Mononuclear cell (primary cell): ENCODE results near the gene FOXL2. TPM values are rescaled to one million over a fixed set of nuclear protein-coding genes. Genes with fewer than 3 reads are reported as not detected.

ENCODE experiments used
- H3K27me3 ChIP-seq: 2 replicates; pipeline ENCODE4 v1.6.0; 2011; ENCODE audit warnings: low read length, control low read depth; ENCODE audit not compliant: insufficient read depth
- H3K4me1 ChIP-seq: 2 replicates; pipeline ENCODE4 v1.5.1; 2011; ENCODE audit warnings: mild to moderate bottlenecking, low read length, control low read depth; ENCODE audit not compliant: insufficient read depth
- H3K4me3 ChIP-seq: 2 replicates; pipeline ENCODE4 v1.5.1; 2011; ENCODE audit warnings: mild to moderate bottlenecking, low read length, moderate library complexity
- H3K9me3 ChIP-seq: 2 replicates; pipeline ENCODE4 v1.5.1; 2011; ENCODE audit warnings: low read depth, mild to moderate bottlenecking, control low read depth, low read length
- total RNA-seq: library from RNA; depleted of rRNA; stranded (reverse); fragments of >200 nt; gene quantifications from one replicate; pipeline ENCODE4 v1.2.3, GENCODE V29; 2012

FOXL2 gene
- total RNA-seq, 1 donor, result not detected

- peaks cover 19% of the 10 kb centered on the region for H3K4me1 ChIP-seq
- H3K27me3 ChIP-seq, result no peaks in the 10 kb centered on the region
- no peaks in the 10 kb centered on the region for H3K9me3 ChIP-seq
- H3K4me3 ChIP-seq, result no peak overlapping the region
These were observed 48.2 kb downstream of the FOXL2 start for GRCh38 chr3:138898708-138899107.

- Histone ChIP-seq H3K9me3 (no peaks in the 10 kb centered on the region), H3K4me3 (no peak overlapping the region), H3K27me3 (no peaks in the 10 kb centered on the region), H3K4me1 (peaks cover 19% of the 10 kb centered on the region)
These were observed 48.6 kb downstream of the FOXL2 start for GRCh38 chr3:138898301-138898700.

Other genes with a start within 250 kb of the FOXL2 start
- gene PIK3CB, start 112.2 kb downstream of the FOXL2 start, total RNA-seq, result 21.2 TPM
- under 0.01 TPM for gene FOXL2NB, start 80 bp upstream of the FOXL2 start, total RNA-seq
- not detected for gene PRR23A, start 59.1 kb upstream of the FOXL2 start, total RNA-seq
- gene PRR23B, start 73.8 kb upstream of the FOXL2 start, total RNA-seq, result not detected
- gene PRR23C, start 97.8 kb upstream of the FOXL2 start, total RNA-seq, result not detected